Lung (tissue), 12 donors: ENCODE data around the gene MYH7. TPM values are rescaled to one million over a fixed set of nuclear protein-coding genes. Genes with fewer than 3 reads are reported as not detected.
"Not testable (repeated sequence)": the region's sequence is repeated elsewhere in the genome, so short reads cannot be mapped to it uniquely, and the experiment has no call there.

ENCODE experiments used
- ATAC-seq: fragments of 200-7000 bp; cut with Tn5 transposase; one replicate; pipeline ENCODE4 v1.9.1; 2020; ENCODE audit warnings: moderate number of reproducible peaks; ENCODE audit not compliant: insufficient read depth, low FRiP score
- DNase-seq, 3 donors: peaks; one replicate each; pipeline ENCODE4 v3.0.0-alpha.2; 2013 to 2017
- H3K27ac ChIP-seq, 2 donors: one replicate each; pipeline ENCODE4 v1.5.1; 2013; ENCODE audit warnings: mild to moderate bottlenecking in 2 of 2, moderate library complexity in 2 of 2, control low read depth in 1 of 2, inconsistent platforms in 1 of 2, low read depth in 1 of 2, low read length in 1 of 2
- H3K27me3 ChIP-seq, 3 donors: one replicate each; pipeline ENCODE4 v1.5.1; 2013; ENCODE audit warnings: low read length in 2 of 3; ENCODE audit not compliant: control insufficient read depth in 3 of 3, insufficient read depth in 3 of 3
- H3K36me3 ChIP-seq, 4 donors: one replicate each; pipeline ENCODE4 v1.5.1; 2013; ENCODE audit warnings: low read length in 4 of 4, mild to moderate bottlenecking in 1 of 4, moderate library complexity in 1 of 4; ENCODE audit not compliant: control insufficient read depth in 4 of 4, insufficient read depth in 4 of 4
- H3K4me1 ChIP-seq, 5 donors: one replicate each; pipeline ENCODE4 v1.5.1; 2013; ENCODE audit warnings: low read length in 5 of 5, mild to moderate bottlenecking in 2 of 5, moderate library complexity in 1 of 5; ENCODE audit not compliant: control insufficient read depth in 5 of 5, insufficient read depth in 5 of 5
- H3K4me3 ChIP-seq: one replicate; pipeline ENCODE4 v1.5.1; 2013; ENCODE audit warnings: mild to moderate bottlenecking, control low read depth, moderate library complexity
- H3K9ac ChIP-seq, 2 donors: one replicate each; pipeline ENCODE4 v1.5.1; 2013; ENCODE audit warnings: low read length in 2 of 2, control low read depth in 1 of 2; ENCODE audit not compliant: insufficient read depth in 1 of 2
- H3K9me3 ChIP-seq, 4 donors: one replicate each; pipeline ENCODE4 v1.5.1; 2013; ENCODE audit warnings: low read length in 3 of 4, mild to moderate bottlenecking in 1 of 4, moderate library complexity in 1 of 4; ENCODE audit not compliant: control insufficient read depth in 4 of 4, insufficient read depth in 3 of 4
- WGBS, 2 donors: extraction: QIAGEN DNeasy Blood & Tissue Kit; methylation state at CpG; one replicate each; pipeline ENCODE4 v1.1.7; 2013; 5-methylcytosine and 5-hydroxymethylcytosine counted together
- polyA plus RNA-seq, 2 donors: library from polyadenylated mRNA; stranded (reverse); fragments of 200-250 nt; gene quantifications; one replicate each; pipeline ENCODE4 v1.2.1, GENCODE V29; 2013
- total RNA-seq, 2 donors: library from RNA; depleted of rRNA in 1 of 2; stranded (reverse); fragments of >200 nt in 1 of 2; gene quantifications; one replicate each; pipeline ENCODE4 v1.2.1, GENCODE V29; 2014 to 2021
- TF ChIP-seq, protein P1 (sequence below): IDR thresholded peaks from 2 replicates; pipeline ENCODE4 v1.5.1; 2012; ENCODE audit warnings: mild to moderate bottlenecking; ENCODE audit errors: control extremely low read depth, extremely low read depth
- donor health status: control.
- donor health status: control.
- donor health status: Bipolar disorder and iron deficiency.
- donor health status: healthy.
- donor health status: DM: yes; HTN: yes; CAD: no.

The MYH7 gene
- total and polyA plus RNA-seq, 4 donors: 0.02 to 0.19 (median 0.09) TPM; not detected in 1

DNA sequence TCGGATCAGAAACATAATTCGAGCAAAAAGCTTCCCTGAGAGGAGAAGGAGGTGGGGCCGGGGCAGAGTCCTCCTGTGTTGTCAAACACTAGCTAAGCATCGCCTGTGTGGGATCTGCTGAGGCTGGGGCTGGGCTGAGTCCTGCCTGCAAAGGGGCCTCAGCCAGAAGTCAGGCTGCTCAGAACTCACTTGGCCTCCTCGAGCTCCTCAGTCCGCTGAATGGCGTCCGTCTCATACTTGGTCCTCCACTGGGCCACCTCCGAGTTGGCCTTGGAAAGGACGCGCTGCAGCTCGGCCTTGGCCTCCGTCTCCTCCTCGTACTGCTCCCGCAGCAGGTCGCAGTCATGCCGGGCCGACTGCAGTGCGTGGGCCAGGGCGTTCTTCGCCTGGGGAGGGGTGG is 17.4 kb downstream of the MYH7 start:
- H3K4me3 ChIP-seq: no peak overlapping the region
- TF ChIP-seq, protein P1, sequence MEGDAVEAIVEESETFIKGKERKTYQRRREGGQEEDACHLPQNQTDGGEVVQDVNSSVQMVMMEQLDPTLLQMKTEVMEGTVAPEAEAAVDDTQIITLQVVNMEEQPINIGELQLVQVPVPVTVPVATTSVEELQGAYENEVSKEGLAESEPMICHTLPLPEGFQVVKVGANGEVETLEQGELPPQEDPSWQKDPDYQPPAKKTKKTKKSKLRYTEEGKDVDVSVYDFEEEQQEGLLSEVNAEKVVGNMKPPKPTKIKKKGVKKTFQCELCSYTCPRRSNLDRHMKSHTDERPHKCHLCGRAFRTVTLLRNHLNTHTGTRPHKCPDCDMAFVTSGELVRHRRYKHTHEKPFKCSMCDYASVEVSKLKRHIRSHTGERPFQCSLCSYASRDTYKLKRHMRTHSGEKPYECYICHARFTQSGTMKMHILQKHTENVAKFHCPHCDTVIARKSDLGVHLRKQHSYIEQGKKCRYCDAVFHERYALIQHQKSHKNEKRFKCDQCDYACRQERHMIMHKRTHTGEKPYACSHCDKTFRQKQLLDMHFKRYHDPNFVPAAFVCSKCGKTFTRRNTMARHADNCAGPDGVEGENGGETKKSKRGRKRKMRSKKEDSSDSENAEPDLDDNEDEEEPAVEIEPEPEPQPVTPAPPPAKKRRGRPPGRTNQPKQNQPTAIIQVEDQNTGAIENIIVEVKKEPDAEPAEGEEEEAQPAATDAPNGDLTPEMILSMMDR: no peak
- 91 to 95% methylated on average over 21 of the region's 21 CpGs for WGBS, 2 donors
- H3K4me1 ChIP-seq: no peaks in the 10 kb centered on the region
- DNase-seq: no peak
- H3K9me3 ChIP-seq: no peaks in the 10 kb centered on the region
- H3K27me3 ChIP-seq: no peaks in the 10 kb centered on the region
- H3K36me3 ChIP-seq: no peaks in the 10 kb centered on the region
- peak overlapping the region in 1 of 2 donors; percentile 93 for H3K27ac ChIP-seq
- no peak overlapping the region for H3K9ac ChIP-seq
- ATAC-seq: no peak

GRCh38 chr14:23417269-23417668 is 18.2 kb downstream of the MYH7 start:
- not testable (repeated sequence) for H3K4me1 ChIP-seq, H3K4me3 ChIP-seq, ATAC-seq, H3K9me3 ChIP-seq, H3K9ac ChIP-seq, H3K27me3 ChIP-seq, DNase-seq, H3K36me3 ChIP-seq
- H3K27ac ChIP-seq: peak overlapping the region in 1 of 2 donors; percentile 93
- 77 to 81% methylated on average over 12 of the region's 12 CpGs for WGBS, 2 donors

DNA sequence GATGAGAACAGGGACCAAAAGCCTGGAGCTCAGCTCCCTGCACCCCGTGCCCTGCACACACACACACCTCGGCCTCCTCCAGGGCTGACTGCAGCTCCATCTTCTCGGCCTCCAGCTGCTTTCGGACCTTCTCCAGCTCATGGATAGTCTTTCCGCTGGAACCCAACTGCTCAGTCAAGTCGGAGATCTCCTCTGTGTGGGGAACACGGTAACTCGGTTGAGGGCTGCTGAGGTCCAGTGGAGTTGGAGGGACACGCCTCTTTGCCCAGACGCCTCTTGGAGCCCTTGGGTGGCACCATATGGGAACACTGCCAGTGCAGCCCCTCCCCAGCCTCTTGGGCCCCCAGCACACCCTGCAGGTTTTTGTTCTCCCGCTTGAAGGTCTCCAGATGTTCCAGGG is 18.7 kb downstream of the MYH7 start:
- no peaks in the 10 kb centered on the region for H3K27me3 ChIP-seq
- ATAC-seq (no peak), DNase-seq (no peak)
- no peaks in the 10 kb centered on the region for H3K36me3 ChIP-seq
- H3K9ac ChIP-seq: no peak overlapping the region
- H3K9me3 ChIP-seq: no peaks in the 10 kb centered on the region
- H3K27ac ChIP-seq: peak overlapping the region in 1 of 2 donors; percentile 93
- H3K4me3 ChIP-seq: no peak overlapping the region
- WGBS, 2 donors: 87 to 91% methylated on average over 11 of the region's 11 CpGs
- TF ChIP-seq, protein P1: no peak
- no peaks in the 10 kb centered on the region for H3K4me1 ChIP-seq

- Histone ChIP-seq H3K9me3 (no peaks in the 10 kb centered on the region), H3K27me3 (no peaks in the 10 kb centered on the region), H3K9ac (no peak overlapping the region), H3K4me1 (no peaks in the 10 kb centered on the region), H3K4me3 (no peak overlapping the region), H3K27ac (peak overlapping the region in 1 of 2 donors; percentile 93), H3K36me3 (no peaks in the 10 kb centered on the region)
- DNase-seq (no peak), ATAC-seq (no peak)
- 76 to 85% methylated on average over 21 of the region's 21 CpGs for WGBS, 2 donors
- TF ChIP-seq, protein P1: no peak
These were observed 19.4 kb downstream of the MYH7 start for GRCh38 chr14:23415821-23416778.
